GM15510 (cell line): Measurements from ENCODE around the gene RGS8.

Experiments used
- POLR2A ChIP-seq: IDR thresholded peaks from 3 replicates; pipeline ENCODE4 v1.6.1; 2011; ENCODE audit warnings: borderline replicate concordance; ENCODE audit not compliant: insufficient read length; ENCODE audit errors: extremely low read depth

The RGS8 gene

DNA sequence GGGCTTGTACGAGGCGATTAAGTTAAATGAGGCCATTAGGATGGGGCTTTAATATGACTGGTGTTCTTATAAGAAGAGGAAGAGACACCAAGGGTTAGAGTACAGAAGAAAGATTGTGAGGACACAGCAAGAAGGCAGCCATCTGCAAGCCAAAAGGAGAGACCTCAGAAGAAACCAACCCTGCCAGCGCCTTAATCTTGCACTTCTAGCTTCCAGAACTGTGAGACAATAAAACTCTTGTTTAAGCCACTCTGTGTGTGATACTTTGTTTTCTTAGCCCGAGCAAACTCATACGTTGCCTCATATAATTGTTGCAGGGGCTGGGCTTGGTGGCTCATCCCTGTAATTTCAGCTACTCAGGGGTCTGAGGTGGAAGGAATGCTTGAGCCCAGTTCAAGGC is 46.6 kb downstream of the RGS8 start:
- no peak for TF ChIP-seq POLR2A

DNA sequence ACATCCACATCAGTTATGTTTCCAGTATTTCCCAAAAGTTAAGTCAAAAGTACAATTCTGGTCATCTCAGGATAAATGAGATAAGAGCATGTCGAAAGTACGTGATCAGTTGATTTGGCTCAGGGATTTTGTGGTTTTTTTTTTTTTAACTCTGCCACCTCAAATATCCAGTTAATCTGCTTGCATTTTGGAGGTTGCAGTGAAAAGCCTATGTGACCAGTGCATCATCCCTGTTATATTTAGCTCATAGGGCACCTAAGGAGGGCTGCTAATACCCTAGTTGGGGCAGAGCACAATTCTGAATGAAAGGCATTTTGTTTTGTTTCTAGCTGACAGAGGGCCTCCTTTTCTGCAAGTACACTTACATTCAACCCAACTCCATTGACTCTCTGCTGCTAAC is 48.5 kb downstream of the RGS8 start:
- no peak for TF ChIP-seq POLR2A
